ENCODE measurements around the gene KCNJ10.

DNA sequence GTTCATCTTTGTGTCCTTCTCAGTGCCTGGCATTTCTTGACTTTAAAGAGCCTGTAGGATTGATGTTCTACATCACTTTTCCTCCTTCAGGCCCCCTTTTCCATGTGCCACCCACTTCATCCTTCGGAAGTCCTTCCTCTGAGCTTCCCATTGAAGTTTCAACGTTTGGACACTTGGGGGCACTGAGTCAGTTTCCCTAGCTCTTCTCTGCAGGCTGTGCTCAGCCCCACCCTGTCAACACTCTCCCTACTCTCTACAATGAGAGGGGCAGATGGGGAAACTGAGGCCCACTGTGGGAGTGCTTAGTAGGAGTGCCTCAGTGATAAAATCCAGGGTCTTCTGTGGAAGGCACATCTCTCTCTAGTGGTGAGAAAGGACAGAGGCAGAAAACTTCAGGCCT, 11.9 kb downstream of the KCNJ10 start:
- TF ChIP-seq POLR2AphosphoS5 (IDR thresholded peaks at IDR 0.05; ENCODE audit: low read depth, low read length) (no peak), TAF1 (IDR thresholded peaks at IDR 0.05; ENCODE audit: borderline replicate concordance, insufficient read depth, low read length) (no peak)

Measured in PFSK-1 (cell line).